Astrocyte (in vitro differentiated cells and primary cell): ENCODE results near the gene ZBTB7C. TPM values are rescaled to one million over a fixed set of nuclear protein-coding genes. Genes with fewer than 3 reads are reported as not detected.

Experiments used
- DNase-seq: peaks from one replicate; pipeline ENCODE4 v3.0.0-alpha.2; 2010; ENCODE audit warnings: low read depth
- FAIRE-seq: peaks from 2 replicates; lab custom pipeline; 2011; peaks lifted over from hg19 to GRCh38; lab: Jason Lieb, UNC
- H2AFZ ChIP-seq: 2 replicates; pipeline ENCODE4 v1.6.0; 2012; ENCODE audit warnings: low read depth, low read length, inconsistent platforms
- H3K27ac ChIP-seq: 2 replicates; pipeline ENCODE4 v1.5.1; 2011; ENCODE audit warnings: low read depth, low read length, inconsistent platforms
- H3K27me3 ChIP-seq: 2 replicates; pipeline ENCODE4 v1.6.0; 2011; ENCODE audit warnings: low read length, inconsistent platforms; ENCODE audit not compliant: insufficient read depth
- H3K36me3 ChIP-seq: 2 replicates; pipeline ENCODE4 v1.5.1; 2011; ENCODE audit warnings: low read length, inconsistent platforms; ENCODE audit not compliant: insufficient read depth
- H3K4me1 ChIP-seq: 2 replicates; pipeline ENCODE4 v1.5.1; 2011; ENCODE audit warnings: low read length, inconsistent platforms; ENCODE audit not compliant: insufficient read depth
- H3K4me2 ChIP-seq: 2 replicates; pipeline ENCODE4 v1.6.0; 2012; ENCODE audit warnings: low read length, inconsistent platforms
- H3K4me3 ChIP-seq: 2 replicates; pipeline ENCODE4 v1.5.1; 2011; ENCODE audit warnings: low read depth, mild to moderate bottlenecking, low read length, inconsistent platforms; ENCODE audit not compliant: insufficient read depth
- H3K79me2 ChIP-seq: 2 replicates; pipeline ENCODE4 v1.6.0; 2012; ENCODE audit warnings: mild to moderate bottlenecking, low read length, inconsistent platforms; ENCODE audit not compliant: insufficient read depth
- H3K9ac ChIP-seq: 2 replicates; pipeline ENCODE4 v1.6.0; 2012; ENCODE audit warnings: mild to moderate bottlenecking, low read length, inconsistent platforms
- H3K9me3 ChIP-seq: 2 replicates; pipeline ENCODE4 v1.5.1; 2012; ENCODE audit warnings: low read depth, mild to moderate bottlenecking, low read length, inconsistent platforms; ENCODE audit not compliant: insufficient read depth
- H4K20me1 ChIP-seq: 2 replicates; pipeline ENCODE4 v1.6.0; 2012; ENCODE audit warnings: low read length, inconsistent platforms; ENCODE audit not compliant: insufficient read depth
- H3K27ac Mint-ChIP-seq: one replicate; pipeline ENCODE4 v1.8.0; 2021; ENCODE audit warnings: mild to moderate bottlenecking, mixed read lengths; ENCODE audit not compliant: unreplicated experiment
- H3K27me3 Mint-ChIP-seq: one replicate; pipeline ENCODE4 v1.8.0; 2021; ENCODE audit warnings: low read depth, mixed read lengths; ENCODE audit not compliant: unreplicated experiment
- H3K36me3 Mint-ChIP-seq: one replicate; pipeline ENCODE4 v1.8.0; 2021; ENCODE audit warnings: low read depth, mixed read lengths; ENCODE audit not compliant: unreplicated experiment
- H3K4me1 Mint-ChIP-seq: one replicate; pipeline ENCODE4 v1.8.0; 2021; ENCODE audit warnings: low read depth, mixed read lengths; ENCODE audit not compliant: unreplicated experiment
- H3K4me3 Mint-ChIP-seq: one replicate; pipeline ENCODE4 v1.8.0; 2021; ENCODE audit warnings: mild to moderate bottlenecking, moderate library complexity, mixed read lengths; ENCODE audit not compliant: unreplicated experiment
- H3K9me3 Mint-ChIP-seq: one replicate; pipeline ENCODE4 v1.8.0; 2021; ENCODE audit warnings: mild to moderate bottlenecking, mixed read lengths; ENCODE audit not compliant: unreplicated experiment
- CTCF ChIP-seq: IDR thresholded peaks from 2 replicates; pipeline ENCODE4 v1.5.1; 2011; ENCODE audit warnings: low read depth, mild to moderate bottlenecking, inconsistent platforms, low read length, moderate library complexity; ENCODE audit not compliant: insufficient read depth
- EZH2 ChIP-seq: IDR thresholded peaks from 2 replicates; pipeline ENCODE4 v1.6.1; 2012; ENCODE audit warnings: mild to moderate bottlenecking, low read length, inconsistent platforms; ENCODE audit not compliant: insufficient read depth
- total RNA-seq: library from RNA; stranded (reverse); gene quantifications from 2 replicates; pipeline ENCODE4 v1.2.1, GENCODE V29; 2021

The ZBTB7C gene
- total RNA-seq, 1 donor from 2014 or later = 1.0 TPM

GRCh38 chr18:48203288-48203945 lies 205.8 kb downstream of the ZBTB7C start:
- no peak overlapping the region for H3K4me3 Mint-ChIP-seq
- no peak for TF ChIP-seq EZH2
- TF ChIP-seq CTCF = no peak
- H3K9me3 ChIP-seq = no peaks in the 10 kb centered on the region
- H3K4me3 ChIP-seq = no peak overlapping the region
- peaks cover 9% of the 10 kb centered on the region for H3K4me1 Mint-ChIP-seq
- peaks cover 4% of the 10 kb centered on the region for H3K9me3 Mint-ChIP-seq
- peaks cover 6% of the 10 kb centered on the region for H3K27me3 ChIP-seq
- H3K27me3 Mint-ChIP-seq = peaks cover 44% of the 10 kb centered on the region
- DNase-seq (no peak), FAIRE-seq (no peak)
- H3K36me3 Mint-ChIP-seq = peaks cover 2% of the 10 kb centered on the region
- H3K36me3 ChIP-seq = no peaks in the 10 kb centered on the region
- no peaks in the 10 kb centered on the region for H4K20me1 ChIP-seq
- H3K27ac ChIP-seq = no peak overlapping the region
- H3K9ac ChIP-seq = no peak overlapping the region
- no peak overlapping the region for H2AFZ ChIP-seq
- no peaks in the 10 kb centered on the region for H3K4me1 ChIP-seq
- no peaks in the 10 kb centered on the region for H3K79me2 ChIP-seq
- H3K27ac Mint-ChIP-seq = no peak overlapping the region
- no peak overlapping the region for H3K4me2 ChIP-seq

GRCh38 chr18:48202350-48203260 lies 206.6 kb downstream of the ZBTB7C start:
- peaks cover 9% of the 10 kb centered on the region for H3K27me3 ChIP-seq

More at GRCh38 chr18:48202350-48203260, 206.6 kb downstream of the ZBTB7C start:
- Histone ChIP-seq H3K4me2 (no peak overlapping the region), H3K79me2 (no peaks in the 10 kb centered on the region), H3K27ac (no peak overlapping the region), H3K4me3 (no peak overlapping the region), H3K36me3 (no peaks in the 10 kb centered on the region), H4K20me1 (no peaks in the 10 kb centered on the region), H2AFZ (no peak overlapping the region), H3K4me1 (no peaks in the 10 kb centered on the region), H3K9me3 (no peaks in the 10 kb centered on the region), H3K9ac (no peak overlapping the region)
- TF ChIP-seq EZH2 = no peak
- TF ChIP-seq CTCF = no peak
- Mint-ChIP-seq H3K27ac (no peak overlapping the region), H3K4me1 (peaks cover 9% of the 10 kb centered on the region), H3K9me3 (peaks cover 4% of the 10 kb centered on the region), H3K36me3 (peaks cover 2% of the 10 kb centered on the region), H3K27me3 (peaks cover 43% of the 10 kb centered on the region), H3K4me3 (no peak overlapping the region)
- DNase-seq = no peak
- FAIRE-seq = no peak
